Left renal pelvis (tissue), 4 donors: ENCODE measurements around the gene EIF4E2. TPM values are rescaled to one million over a fixed set of nuclear protein-coding genes. Genes with fewer than 3 reads are reported as not detected.

ENCODE experiments used
- DNase-seq, 4 donors: peaks; one replicate each; pipeline ENCODE4 v3.0.0-alpha.2; 2013; ENCODE audit warnings: low read depth in 4 of 4, low spot score in 3 of 4
- polyA plus RNA-seq, 4 donors: library from polyadenylated mRNA; unstranded; fragments of 120-200 nt; gene quantifications; one replicate each; pipeline ENCODE4 v1.2.1, GENCODE V29; 2013; ENCODE audit not compliant: insufficient read length in 4 of 4

The EIF4E2 gene
- polyA plus RNA-seq, 4 donors, result 96.4 to 110 (median 102) TPM

DNA sequence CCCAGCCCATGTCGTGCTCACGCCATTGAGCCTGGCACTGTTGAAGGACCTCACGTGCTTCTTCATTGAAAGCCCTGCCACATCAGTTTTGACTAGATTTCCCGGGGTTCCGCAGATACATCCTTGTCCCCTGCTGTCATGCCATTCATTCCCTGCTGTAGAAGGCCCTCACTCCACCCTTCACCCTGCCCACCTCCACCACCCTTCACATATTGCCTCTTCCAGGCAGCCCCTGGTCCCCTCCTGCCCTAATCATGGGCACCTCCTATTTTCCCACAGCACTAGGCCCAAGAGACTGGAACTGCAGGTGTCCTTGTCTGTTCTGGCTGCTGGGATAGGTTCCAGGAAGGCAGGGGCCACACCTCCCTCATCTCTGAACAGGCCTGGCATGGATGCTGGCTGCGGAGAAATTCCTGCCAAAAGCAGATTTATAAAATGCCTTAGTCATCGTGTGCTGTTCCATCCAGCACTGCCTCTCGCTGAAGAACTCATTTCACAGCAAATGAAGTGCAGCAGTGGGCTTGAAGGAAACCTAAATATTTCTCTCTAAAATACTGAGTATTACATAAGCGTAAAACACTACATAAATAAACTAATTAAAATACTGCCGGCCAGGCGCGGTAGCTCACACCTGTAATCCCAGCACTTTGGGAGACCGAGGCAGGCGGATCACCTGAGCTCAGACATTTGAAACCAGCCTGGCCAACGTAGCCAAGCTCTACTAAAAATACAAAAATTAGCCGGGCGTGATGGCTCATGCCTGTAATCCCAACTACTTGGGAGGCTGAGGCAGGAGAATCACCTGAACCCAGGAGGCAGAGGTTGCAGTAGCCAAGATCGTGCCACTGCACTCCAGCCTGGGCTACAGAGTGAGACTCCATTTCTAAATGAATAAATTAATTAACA lies 38.4 kb downstream of the EIF4E2 start:
- no peak for DNase-seq

DNA sequence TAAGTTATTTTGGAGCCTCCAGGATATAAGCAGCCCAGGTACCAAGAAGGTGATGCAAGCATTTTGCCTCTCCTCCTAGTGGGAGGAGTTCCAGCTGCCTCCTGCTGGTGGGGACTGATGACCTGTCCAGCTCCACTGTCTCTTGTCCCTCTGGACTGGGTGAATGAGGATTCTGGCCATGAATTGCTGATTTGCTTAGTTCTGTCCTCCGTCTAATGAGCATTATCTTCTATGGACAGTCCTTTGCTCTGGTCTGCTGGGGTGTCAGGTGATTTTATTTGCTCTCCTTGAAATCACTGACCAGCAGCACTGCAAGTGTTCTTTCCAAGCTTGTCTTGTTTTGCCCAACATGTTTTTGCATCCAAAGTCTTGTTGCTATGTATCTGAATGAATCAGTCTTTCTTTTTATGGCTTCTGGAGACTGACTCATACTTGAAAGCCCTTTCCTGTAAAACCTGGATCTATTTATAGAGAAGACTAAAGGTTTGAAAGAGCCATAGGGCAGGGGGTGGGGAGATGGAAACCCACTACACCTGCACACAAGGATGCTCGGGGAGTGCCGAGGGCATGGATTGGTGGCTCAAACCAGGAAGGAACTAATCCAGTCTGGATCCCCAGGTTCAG lies 42.4 kb downstream of the EIF4E2 start:
- no peak for DNase-seq

DNA sequence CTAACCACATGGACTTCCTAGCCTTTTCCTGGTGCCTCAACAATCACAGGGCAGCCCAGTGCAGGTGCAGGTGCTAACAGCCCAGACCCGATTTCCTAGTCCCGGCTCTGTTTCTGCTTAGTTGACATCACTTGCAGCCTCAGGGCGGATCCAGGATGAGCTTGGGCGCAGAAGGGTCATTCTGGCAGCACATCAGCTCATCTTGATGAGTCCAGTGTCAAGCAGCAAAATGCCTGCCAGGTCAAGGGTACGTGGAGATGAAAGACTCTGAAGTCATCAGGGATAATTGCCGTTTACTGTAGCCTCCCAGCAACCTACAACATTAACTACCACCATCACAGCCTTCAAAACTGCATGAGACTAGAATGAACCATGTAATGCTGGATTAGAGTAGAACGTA lies 43.5 kb downstream of the EIF4E2 start:
- DNase-seq, result no peak

DNA sequence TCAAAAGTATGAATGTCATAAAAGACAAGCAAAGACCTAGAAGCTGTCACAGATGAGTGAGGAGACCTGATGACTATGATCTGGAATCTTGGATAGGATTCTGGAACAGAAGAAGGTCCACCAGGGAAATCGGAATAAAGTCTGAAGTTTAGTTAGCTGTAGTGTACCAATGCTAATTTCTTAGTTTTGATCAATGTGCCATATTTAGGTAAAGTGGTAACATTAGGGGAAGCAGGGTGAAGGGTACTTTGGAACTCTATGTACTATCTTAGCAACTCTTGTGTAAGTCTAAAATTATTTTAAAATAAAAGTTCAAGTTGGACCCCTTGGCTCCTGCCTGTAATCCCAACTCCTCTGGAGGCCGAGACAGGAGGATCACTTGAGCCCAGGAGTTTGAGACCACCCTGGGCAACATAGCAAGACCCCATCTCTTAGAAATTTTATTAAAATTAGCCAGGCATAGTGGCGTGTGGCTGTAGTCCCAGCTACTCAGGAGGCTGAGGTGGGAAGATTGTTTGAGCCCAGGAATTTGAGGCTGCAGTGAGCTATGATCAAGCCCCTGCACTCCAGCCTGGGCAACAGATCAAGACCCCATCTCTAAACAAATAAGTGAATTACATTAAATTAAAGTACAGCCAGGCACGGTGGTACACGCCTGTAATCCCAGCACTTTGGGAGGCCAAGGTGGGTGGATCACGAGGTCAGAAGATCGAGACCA lies 47.0 kb downstream of the EIF4E2 start:
- no peak for DNase-seq

DNA sequence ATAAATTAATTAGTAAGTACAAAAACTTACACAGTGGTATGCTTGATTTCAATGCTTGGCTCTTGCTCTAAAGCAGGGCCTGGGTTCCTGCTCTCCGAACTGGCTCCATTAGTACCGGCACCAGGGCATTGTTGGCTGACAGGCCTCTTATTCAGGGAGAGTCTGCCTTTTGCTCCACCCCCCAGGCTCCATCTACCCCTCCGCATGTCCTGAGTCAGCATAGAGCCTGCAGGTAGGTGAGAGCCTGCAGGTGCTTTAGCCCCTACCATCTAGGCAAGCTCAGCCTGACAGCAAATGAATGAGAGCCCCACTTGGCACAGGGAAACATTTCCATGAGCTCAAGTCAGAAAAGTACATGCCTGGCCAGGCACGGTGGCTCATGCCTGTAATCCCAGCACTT lies 47.8 kb downstream of the EIF4E2 start:
- DNase-seq, result no peak

DNA sequence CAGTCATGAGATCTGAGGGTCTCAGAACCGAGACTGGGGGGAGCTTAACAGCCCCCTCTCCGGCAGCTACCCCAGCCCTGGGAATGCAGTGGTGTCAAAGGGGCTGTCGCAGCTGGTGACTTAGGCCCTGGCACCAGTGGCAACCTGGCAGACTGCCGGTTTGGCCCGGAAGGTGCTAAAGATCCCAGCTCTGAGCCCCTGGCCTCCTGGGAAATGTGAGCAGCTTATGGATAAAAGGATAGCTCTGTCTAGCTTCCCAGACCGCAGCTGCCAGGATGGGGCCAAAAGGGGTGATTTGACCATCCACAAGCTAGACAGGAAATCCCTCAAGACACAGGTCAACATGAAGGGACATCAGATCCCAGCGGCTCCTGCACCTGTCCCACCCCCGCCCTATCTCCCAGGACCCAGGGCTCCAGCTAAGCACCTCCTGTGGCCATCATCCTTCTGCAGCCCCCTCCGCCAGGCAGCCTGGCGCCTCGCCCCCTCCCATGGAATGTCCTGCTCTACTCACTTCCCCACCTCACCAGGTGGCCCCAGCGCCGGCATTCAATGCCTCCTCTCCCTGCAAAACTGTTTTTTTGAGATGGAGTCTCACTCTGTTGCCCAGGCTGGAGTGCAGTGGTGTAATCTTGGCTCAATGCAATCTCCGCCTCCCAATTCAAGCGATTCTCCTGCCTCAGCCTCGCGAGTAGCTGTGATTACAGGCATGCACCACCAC lies 49.7 kb downstream of the EIF4E2 start:
- no peak for DNase-seq

DNA sequence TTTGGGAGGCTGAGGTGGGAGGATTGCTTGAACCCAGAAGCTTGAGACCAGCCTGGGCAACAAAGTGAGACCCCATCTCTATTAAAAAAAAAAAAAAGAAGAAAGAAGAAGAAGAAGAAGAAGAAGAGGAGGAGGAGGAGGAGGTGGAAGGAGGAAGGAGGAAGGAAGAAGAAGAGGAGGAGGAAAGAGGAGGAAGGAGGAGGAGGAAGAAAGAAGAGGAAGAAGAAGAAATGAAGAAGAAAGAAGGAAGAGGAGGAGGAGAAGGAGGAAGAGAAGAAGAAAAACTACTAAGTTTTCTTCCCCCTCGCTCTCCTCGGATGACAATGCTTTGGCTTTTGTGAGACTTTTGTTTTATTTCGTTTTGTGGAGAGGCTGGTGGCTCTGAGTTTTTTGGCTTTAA lies 52.8 kb downstream of the EIF4E2 start:
- no peak for DNase-seq

DNA sequence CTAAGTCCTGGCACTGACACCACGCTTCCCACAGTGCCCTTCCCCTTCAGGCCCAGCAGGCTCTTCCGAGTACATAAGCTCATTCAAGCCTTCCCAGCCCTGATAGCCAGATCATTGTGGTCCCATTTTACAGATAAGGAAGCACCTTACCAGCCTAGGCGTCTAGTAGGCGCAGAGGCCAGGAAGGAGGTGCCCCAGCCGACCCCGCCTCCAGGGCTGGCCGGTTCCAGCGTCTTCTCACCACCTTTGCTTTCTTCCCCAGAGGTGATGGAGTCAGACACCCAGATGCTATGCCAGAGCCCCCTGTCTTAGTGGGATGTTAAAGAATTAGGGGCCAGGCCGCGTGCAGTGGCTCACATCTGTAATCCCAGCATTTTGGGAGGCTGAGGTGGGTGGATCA lies 54.0 kb downstream of the EIF4E2 start:
- DNase-seq, result no peak

DNA sequence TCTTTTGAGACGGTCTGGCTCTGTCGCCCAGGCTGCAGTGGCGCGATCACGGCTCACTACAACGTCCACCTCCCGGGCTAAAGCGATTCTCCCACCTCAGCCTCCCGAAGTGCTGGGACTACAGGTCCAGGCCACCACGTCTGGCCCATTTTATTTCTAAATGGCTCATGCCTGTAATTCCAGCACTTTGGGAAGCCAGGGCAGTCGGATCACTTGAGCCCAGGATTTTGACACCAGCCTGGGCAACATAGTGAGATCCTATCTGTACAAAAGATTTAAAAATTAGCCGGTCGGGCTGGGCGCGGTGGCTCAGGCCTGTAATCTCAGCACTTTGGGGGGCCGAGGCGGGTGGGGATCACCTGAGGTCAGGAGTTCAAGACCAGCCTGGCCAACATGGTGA lies 56.5 kb downstream of the EIF4E2 start:
- no peak for DNase-seq

DNA sequence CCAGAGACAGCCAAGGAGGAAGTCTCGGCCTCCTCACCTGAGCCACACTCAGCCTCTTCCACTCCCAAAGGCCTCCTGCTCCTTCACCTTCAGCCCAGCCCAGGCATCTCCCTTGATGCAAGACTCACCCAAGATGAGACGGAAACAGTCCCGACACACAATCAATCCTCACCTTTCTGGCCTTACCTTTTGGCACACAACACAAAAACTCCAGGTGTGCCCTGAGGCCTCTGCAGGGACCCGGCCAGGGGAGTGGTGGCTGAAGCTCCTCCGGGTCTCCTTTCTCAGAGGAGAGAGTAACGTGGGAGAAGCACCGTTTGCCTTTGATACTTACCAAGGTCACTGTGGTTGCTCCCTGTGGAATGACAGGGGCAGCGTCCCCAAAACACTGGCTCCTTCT lies 59.1 kb downstream of the EIF4E2 start:
- DNase-seq, result no peak

DNA sequence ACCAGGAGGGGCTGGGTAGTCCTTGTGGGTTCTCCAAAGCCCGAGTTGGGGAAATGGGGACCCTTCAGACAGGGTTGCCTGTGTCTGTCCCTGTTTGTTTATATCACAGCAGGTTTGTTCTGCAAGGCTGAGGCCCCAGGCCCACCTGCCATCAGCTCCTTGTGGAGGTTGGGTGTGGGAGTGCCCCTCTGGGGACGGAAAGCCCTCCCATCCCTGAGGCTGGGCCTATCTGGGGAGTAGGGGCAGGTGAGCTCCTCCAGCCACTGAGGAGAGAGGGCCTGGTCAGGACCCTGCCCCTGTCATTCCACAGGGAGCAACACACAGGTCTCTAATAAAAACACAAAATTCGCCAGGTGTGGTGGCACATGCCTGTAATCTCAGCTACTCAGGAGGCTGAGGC lies 59.6 kb downstream of the EIF4E2 start:
- DNase-seq, result no peak

DNA sequence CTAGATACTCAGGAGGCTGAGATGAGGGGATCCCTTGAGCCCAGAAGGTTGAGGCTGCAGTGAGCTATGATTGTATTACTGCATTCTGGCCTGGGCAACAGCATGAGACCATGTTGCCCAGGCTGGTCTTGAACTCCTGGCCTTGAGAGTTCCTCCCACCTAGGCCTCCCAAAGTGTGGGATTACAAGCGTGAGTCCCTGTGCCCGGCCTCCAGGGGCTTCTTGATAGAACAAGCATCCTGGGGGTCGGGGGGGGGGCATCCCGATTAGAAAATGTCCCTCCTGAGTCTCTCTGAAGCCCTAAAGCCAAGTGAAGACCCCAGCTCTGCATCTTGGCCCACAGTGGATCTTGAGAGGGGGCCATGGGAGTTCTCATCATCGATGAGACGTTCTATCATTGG lies 60.6 kb downstream of the EIF4E2 start:
- DNase-seq, result no peak

DNA sequence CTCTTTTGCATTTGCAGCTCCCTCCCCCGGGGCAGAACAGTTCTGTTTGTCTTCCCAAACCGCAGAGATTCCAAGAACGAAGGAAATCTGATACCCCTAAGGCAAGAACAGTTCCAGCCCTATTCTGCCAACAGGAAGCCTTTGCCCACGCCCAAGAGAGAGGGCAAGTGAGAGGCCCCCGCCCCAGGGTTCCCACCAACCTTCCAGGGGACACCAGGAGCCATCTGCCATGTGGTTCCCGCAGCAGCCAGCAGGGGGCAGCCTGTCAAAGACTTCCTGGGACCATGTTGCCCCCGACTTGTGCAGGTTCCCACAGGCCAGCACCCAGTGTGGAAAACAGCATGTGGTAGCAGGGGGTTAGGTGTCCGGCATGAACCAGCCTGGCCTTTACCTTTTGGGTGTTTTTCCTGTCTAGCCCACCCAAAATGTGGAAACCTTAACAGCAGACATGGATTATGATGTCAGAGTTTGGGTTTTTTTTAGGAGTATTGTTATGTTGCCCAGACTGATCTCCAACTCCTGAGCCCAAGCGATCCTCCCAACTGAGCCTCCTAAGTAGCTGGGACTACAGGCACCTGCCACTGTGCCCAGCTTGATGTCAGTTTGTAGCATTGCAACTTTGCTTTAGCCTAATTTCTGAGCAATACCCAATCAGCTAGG lies 61.2 kb downstream of the EIF4E2 start:
- no peak for DNase-seq

DNA sequence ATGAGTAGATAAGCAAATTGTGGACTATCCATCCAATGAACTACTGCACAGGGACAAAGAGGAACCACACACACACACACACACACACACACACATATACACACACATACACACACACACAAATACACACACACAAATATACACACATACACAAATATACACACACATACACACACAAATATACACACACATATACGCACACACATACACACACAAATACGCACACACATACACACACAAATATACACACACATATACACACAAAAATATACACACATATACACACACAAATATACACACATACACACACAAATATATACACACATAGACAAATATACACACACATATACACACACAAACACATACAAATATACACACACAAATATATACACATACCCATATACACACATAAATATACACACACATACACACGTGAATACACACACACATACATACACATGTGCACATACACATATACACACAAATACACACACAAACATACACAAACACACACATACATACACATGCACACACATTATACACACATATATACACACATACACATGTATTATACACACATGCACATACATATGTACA lies 63.1 kb downstream of the EIF4E2 start:
- DNase-seq, result no peak

DNA sequence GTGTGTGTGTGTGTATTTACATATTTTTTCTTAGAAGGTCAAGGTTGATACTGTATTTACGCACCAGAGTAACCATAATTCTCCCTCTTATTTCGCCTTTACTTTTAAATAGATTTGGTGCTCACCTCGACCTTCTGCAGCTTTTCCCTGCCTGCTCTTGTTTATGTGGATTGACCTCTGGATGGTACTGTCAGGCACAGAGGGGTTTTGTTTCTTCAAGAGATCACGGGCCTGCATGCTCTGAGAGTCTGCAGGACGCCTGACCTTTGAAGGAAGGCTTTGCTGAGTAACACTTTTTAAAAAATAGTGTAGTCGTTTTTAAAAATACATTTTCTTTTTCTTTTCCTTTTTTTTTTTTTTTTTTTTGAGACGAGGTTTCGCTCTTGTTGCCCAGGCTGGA lies 64.8 kb downstream of the EIF4E2 start:
- DNase-seq, result no peak

Other genes with a start within 250 kb of the EIF4E2 start
- gene ALPP, start 171.9 kb upstream of the EIF4E2 start, polyA plus RNA-seq, result under 1 TPM in 1 of 4 donors, not detected in 3; 0.20 TPM
- not detected for gene ALPG, start 143.8 kb upstream of the EIF4E2 start, polyA plus RNA-seq
- under 1 TPM in 2 of 4 donors, not detected in 2; 0.06 to 0.09 TPM for gene ALPI, start 94.5 kb upstream of the EIF4E2 start, polyA plus RNA-seq
- gene ECEL1, start 62.9 kb upstream of the EIF4E2 start, polyA plus RNA-seq, result 10 to 100 TPM; 11.7 to 18.8 (median 14.3) TPM
- gene PRSS56, start 30.3 kb upstream of the EIF4E2 start, polyA plus RNA-seq, result under 1 TPM in 2 of 4 donors, not detected in 2; 0.15 to 0.29 TPM
- gene CHRND, start 24.5 kb upstream of the EIF4E2 start, polyA plus RNA-seq, result under 1 TPM; 0.52 to 0.85 (median 0.66) TPM
- 1 to 10 TPM in 3 of 4 donors, under 1 TPM in 1; 0.73 to 2.2 (median 1.5) TPM for gene CHRNG, start 11.0 kb upstream of the EIF4E2 start, polyA plus RNA-seq
- gene TIGD1, start 132 bp upstream of the EIF4E2 start, polyA plus RNA-seq, result 10 to 100 TPM in 3 of 4 donors, 1 to 10 TPM in 1; 9.5 to 15.6 (median 11.9) TPM
- gene EFHD1, start 82.9 kb downstream of the EIF4E2 start, polyA plus RNA-seq, result 10 to 100 TPM; 16.4 to 90.4 (median 74.1) TPM
- gene GIGYF2, start 146.6 kb downstream of the EIF4E2 start, polyA plus RNA-seq, result 10 to 100 TPM; 51.2 to 69.2 (median 65.8) TPM
- gene KCNJ13, start 225.9 kb downstream of the EIF4E2 start, polyA plus RNA-seq, result 1 to 10 TPM in 3 of 4 donors, under 1 TPM in 1; 0.35 to 2.5 (median 2.3) TPM